DMS79 (cell line): ENCODE results near the gene PCIF1.

Experiments
- DNase-seq: peaks from one replicate; lab custom pipeline; 2025; lab: John Stamatoyannopoulos, UW

The PCIF1 gene

GRCh38 chr20:45904583-45905504 lies 29.6 kb upstream of the PCIF1 start:
- no peak for DNase-seq

- DNase-seq, result no peak
Measured at GRCh38 chr20:45905505-45906079, 28.9 kb upstream of the PCIF1 start.

- no peak for DNase-seq
Measured at GRCh38 chr20:45907219-45907948, 27.1 kb upstream of the PCIF1 start.

GRCh38 chr20:45908084-45908483 lies 26.4 kb upstream of the PCIF1 start:
- no peak for DNase-seq

GRCh38 chr20:45909336-45909808 lies 25.1 kb upstream of the PCIF1 start:
- DNase-seq, result no peak

- DNase-seq, result no peak
Measured at GRCh38 chr20:45909817-45910669, 24.4 kb upstream of the PCIF1 start.

GRCh38 chr20:45910670-45911485 lies 23.6 kb upstream of the PCIF1 start:
- DNase-seq, result no peak

GRCh38 chr20:45911486-45912343 lies 22.8 kb upstream of the PCIF1 start, which contains the start of gene PLTP:
Gene PLTP (minus strand): TSS chr20:45912155. CDS start chr20:45911452, 703 bp downstream.
- DNase-seq, result no peak

GRCh38 chr20:45912344-45912682 lies 22.2 kb upstream of the PCIF1 start:
- DNase-seq, result no peak

- no peak for DNase-seq
Measured at GRCh38 chr20:45913116-45913515, 21.4 kb upstream of the PCIF1 start.

- DNase-seq, result no peak
Measured at GRCh38 chr20:45917790-45918141, 16.7 kb upstream of the PCIF1 start.

GRCh38 chr20:45918182-45918737 lies 16.2 kb upstream of the PCIF1 start:
- no peak for DNase-seq

- DNase-seq, result no peak
Measured at GRCh38 chr20:45918779-45919537, 15.5 kb upstream of the PCIF1 start.

GRCh38 chr20:45919542-45920399 lies 14.7 kb upstream of the PCIF1 start:
- no peak for DNase-seq

GRCh38 chr20:45920462-45921336 lies 13.8 kb upstream of the PCIF1 start:
- no peak for DNase-seq

- DNase-seq, result no peak
Measured at GRCh38 chr20:45921337-45922189, 12.9 kb upstream of the PCIF1 start.
